GM21360 (cell line): ENCODE measurements around the gene PCBP3.

ENCODE experiments used
- ATAC-seq: cut with Tn5 transposase; IDR thresholded peaks from one replicate; pipeline ENCODE4 v1.9.1; 2021; ENCODE audit warnings: mild to moderate bottlenecking, moderate library complexity; ENCODE audit not compliant: unreplicated experiment

The PCBP3 gene

DNA sequence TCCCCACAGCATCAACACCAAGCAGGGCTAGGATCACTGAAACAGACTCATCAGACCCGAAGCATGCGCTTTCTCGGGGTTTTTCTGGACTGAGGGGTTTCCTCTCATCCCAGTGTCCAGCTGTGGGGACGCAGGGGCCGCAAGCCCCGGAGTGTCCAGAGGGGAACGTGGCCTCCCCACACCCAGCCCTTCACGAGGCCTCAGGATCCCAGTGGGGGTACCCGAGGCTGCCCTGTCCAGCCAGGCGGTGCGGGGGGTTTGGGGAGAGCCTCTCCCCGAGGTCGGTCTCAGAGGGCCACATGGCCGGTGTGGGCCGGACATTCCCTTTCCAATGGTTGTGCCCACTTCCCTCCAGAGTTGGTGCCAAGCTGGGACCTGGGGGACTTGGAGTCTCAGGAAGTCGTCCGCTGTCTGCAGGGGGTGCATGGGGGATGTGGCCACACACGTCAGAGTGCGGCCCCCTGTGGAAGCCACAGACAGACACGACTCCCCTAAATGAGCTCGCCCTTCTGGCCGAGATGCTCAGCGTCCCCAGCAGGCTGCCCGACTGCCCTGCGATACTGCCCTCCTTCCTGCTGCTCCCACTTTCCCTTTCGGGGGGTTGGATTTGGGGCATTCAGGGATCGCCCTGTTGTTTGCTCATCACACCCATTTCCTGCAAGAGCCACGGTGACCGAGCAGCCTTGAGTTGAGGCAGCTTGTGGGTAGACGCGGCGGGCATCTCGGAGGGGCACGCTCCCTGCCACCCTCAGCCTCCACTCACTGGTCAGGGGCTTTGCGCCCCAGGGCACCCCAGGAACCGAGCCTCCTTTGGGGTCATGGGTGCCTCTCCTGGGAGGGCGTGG lies 342.2 kb downstream of the PCBP3 start:
- ATAC-seq, result no peak

DNA sequence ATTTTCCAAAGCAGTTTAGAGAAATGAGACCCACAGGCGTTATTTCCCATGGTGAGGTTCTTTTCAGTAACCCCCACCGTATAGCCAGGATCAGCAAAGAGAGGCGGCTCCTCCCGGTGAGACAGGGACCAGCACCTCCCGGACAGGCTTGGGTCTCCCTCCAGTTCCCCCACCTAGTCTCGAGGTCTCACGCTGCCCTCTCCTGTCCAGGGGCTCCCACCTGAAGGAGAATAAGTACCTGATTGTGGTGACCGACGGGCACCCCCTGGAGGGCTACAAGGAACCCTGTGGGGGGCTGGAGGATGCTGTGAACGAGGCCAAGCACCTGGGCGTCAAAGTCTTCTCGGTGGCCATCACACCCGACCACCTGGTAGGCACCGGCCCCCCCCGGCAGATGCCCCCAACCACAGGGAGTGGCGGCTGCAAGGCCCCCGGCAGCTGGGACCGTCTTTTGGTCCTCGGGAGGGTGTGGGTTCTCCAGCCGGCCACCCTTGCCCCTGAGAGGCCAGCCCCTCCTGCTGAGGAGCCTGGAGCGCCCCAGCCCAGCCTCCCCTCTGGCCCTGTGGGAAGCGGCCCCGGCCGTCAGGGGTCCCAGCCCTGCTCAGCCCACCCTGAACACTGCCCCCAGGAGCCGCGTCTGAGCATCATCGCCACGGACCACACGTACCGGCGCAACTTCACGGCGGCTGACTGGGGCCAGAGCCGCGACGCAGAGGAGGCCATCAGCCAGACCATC lies 343.0 kb downstream of the PCBP3 start:
- ATAC-seq, result no peak

DNA sequence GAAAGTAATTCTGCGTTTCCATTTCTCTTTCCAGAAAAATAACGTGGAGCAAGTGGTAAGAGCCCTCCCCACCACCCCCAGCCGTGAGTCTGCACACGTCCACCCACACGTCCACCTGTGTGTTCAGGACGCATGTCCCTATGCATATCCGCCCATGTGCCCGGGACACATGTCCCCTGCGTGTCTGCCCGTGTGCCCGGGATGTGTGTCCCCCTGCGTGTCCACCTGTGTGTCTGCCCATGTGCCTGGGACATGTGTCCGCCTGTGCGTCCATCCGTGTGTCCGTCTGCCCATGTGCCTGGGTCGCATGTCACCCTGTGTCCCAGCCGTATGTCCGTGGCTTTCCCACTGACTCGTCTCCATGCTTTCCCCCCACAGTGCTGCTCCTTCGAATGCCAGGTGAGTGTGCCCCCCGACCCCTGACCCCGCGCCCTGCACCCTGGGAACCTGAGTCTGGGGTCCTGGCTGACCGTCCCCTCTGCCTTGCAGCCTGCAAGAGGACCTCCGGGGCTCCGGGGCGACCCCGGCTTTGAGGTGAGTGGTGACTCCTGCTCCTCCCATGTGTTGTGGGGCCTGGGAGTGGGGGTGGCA lies 343.7 kb downstream of the PCBP3 start:
- no peak for ATAC-seq

DNA sequence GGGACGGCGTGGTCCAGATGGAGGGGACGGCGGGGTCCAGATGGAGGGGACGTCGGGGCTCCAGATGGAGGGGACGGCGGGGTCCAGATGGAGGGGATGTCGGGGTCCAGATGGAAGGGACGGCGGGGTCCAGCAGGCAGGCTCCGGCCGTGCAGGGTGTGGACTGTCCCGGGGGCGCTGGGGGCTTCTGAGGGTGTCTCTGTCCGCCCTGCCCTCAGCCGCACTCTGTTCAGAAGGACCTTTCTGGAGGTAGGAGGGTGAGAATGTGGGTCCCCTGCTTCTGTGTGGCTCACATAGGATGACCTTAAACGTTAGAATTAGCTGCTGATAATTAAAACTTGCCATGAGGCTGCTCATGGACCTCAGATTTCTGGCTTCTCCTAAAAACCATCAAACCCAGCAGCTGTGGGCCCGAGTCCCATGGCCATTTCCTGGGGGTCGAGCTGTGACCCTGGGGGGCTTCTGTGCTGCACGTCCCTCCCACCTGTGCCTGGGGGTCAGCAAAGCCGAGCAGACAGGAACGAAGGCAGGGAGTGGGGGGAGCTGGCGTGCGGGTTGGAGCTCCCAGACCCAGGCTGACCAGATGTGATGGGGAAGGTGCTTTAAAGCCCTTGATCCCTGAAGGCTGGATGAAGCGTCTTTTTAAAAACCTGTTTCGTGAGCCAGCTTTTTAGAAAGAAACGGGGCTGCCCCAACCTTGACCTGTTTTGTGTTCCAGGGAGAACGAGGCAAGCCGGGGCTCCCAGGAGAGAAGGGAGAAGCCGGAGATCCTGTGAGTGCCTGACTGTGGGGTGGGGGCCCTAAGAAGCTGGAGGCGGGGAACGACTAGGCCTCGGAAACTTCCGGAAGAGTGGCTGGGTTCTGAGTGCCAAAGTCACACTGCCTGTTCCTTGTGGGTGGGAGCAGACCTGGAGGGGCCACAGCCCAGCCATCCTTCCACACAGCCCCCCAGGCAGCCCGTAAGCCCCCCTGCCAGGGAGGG lies 345.1 kb downstream of the PCBP3 start:
- ATAC-seq, result no peak

DNA sequence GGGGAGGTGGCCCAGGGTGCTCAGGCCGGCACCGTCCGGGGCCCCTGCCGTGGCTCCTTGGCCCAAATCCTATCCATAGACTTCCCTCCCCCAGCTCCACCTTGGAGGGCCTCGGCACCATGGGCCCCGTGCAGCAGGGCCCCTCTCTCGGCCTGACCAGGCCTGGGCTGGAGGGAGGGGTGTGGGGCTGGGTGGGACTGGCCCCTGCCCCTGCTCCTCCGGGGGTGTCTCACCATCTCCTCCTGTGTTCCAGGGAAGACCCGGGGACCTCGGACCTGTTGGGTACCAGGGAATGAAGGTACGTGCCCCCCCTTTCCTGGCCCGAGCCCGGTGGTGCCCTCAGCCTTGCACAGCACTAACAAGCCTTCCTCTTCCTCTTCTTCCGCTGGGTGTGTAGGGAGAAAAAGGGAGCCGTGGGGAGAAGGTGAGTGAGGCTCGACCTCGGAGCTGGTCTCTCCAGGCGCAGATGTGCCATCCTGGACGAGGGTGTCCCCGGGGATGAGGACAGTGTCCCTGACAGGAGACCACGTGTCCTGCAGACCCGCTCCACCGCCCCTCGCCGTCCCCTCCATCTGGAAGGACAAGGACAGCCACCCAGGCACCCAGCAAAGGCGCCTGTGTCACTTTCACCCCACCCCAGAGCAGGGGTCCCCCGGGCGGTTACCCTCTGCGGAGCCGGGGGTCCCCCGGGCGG lies 346.0 kb downstream of the PCBP3 start:
- ATAC-seq, result no peak

DNA sequence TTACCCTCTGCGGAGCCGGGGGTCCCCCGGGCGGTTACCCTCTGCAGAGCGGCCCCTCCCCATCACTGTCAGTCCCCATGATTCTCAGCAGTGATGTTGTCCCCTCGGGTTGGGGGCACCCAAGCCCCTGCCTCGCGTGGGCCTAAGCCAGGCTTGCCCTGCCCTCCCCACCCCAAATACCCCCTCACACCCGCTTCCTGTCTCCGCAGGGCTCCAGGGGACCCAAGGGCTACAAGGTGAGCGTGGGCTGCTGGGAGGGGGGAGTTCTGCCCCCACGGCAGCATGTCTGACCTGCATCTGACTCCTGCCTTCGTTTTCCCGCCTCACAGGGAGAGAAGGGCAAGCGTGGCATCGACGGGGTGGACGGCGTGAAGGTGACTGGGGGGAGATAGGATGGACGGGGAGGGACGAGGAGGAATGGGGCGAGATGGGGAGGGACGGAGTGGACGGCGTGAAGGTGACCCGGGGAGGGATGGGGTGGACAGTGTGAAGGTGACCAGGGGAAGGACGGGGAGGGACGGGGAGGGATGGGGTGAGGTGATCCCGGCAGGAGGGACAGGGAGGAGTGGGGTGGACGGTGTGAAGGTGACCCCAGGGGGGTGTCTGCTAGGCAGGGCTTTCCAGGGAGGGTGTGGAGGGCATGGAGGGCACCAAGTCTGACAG lies 346.7 kb downstream of the PCBP3 start:
- ATAC-seq, result no peak

DNA sequence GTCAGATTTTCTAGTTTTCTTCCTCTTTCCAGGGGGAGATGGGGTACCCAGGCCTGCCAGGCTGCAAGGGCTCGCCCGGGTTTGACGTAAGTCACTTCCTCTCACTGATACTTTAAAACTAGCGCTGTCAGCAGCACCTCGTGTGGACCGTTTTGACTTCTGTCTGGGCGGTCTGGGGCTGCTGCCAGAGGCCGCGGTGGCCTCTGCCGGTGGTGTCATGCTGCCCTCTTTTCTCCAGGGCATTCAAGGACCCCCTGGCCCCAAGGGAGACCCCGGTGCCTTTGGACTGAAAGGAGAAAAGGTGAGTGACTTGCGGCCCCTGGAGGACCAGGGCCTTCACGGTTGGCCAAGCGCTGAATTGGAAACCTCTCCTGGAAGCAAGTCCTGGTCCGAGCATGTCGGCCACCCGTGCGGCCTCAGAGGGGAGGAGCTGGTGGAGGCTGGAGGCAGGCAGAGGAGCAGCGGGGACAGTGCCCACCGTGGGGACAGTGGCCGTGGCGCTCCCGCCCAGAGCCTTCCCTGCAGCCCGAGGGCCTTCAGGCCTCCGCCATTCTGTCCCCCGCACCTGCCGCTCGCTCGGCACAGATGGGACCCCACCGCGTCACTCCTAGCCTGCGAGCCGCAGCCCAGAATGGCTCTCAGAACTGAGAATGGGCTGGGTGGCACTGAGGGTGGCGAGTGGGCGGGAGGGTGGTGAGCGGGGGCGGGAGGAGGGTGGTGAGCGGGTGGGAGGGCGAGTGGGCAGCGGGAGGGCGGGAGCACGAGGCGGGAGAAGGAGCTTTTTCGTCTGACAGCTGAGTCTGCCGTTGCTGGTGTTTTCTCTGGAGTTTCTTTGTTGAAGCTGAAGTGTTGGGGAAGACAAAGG lies 347.4 kb downstream of the PCBP3 start:
- ATAC-seq, result no peak

DNA sequence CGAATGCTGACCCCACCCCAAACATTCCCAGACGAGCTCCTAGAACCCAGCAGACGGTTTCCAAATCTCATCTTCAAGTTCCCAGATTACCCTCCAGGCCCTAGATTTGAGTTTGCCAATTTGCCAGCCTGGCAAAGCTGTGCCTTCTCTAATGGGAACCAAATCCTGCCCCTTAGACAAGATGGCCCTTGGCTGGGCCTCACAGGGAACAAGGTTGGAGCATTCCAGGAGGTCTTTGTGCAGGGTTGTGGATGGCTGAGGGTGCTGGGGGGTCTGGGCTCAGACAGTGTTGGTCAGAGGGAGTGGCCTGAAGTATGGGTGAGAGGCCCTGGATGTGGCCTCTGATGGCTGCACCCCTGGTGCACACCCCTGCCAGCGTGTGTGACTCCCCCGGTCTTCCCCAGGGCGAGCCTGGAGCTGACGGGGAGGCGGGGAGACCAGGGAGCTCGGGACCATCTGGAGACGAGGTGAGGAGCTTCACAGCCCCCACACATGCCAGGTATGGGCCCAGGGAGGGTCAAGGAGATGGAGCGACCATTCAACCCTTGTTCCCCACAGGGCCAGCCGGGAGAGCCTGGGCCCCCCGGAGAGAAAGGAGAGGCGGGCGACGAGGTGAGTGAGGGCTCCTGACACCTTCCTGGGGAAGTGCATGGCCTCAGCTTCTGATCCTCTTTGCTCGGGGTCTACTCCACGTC lies 348.2 kb downstream of the PCBP3 start:
- ATAC-seq, result no peak
